Neuronal stem cell (in vitro differentiated cells): ENCODE measurements around the gene RASGEF1C.

Experiments
- DNase-seq: peaks from one replicate; pipeline ENCODE4 v3.0.0-alpha.2; 2013; ENCODE audit warnings: low spot score
- H2AFZ ChIP-seq: one replicate; pipeline ENCODE4 v1.6.1; 2013; ENCODE audit warnings: mild to moderate bottlenecking, low read length, inconsistent platforms
- H2AK5ac ChIP-seq: 2 replicates; pipeline ENCODE4 v1.6.1; 2013; ENCODE audit warnings: low read depth, mild to moderate bottlenecking, inconsistent platforms, low read length, moderate library complexity, mixed read lengths
- H2BK120ac ChIP-seq: 2 replicates; pipeline ENCODE4 v1.6.1; 2013; ENCODE audit warnings: low read depth, mild to moderate bottlenecking, inconsistent platforms, low read length, moderate library complexity, mixed read lengths
- H2BK12ac ChIP-seq: one replicate; pipeline ENCODE4 v1.6.1; 2013; ENCODE audit warnings: low read length, inconsistent platforms
- H2BK15ac ChIP-seq: 2 replicates; pipeline ENCODE4 v1.6.1; 2013; ENCODE audit warnings: mild to moderate bottlenecking, low read length, inconsistent platforms, mixed read lengths
- H2BK5ac ChIP-seq: one replicate; pipeline ENCODE4 v1.6.1; 2013; ENCODE audit warnings: inconsistent platforms, mild to moderate bottlenecking, low read length, moderate library complexity
- H3K14ac ChIP-seq: one replicate; pipeline ENCODE4 v1.6.1; 2013; ENCODE audit warnings: low read length, inconsistent platforms
- H3K18ac ChIP-seq: 2 replicates; pipeline ENCODE4 v1.6.1; 2013; ENCODE audit warnings: low read length, inconsistent platforms
- H3K23ac ChIP-seq: 2 replicates; pipeline ENCODE4 v1.6.1; 2013; ENCODE audit warnings: low read depth, mild to moderate bottlenecking, mixed read lengths, low read length, inconsistent platforms; ENCODE audit not compliant: poor library complexity
- H3K27ac ChIP-seq: replicated peaks from 3 replicates; pipeline ENCODE4 v1.5.1; 2013; ENCODE audit warnings: low read length, inconsistent platforms
- H3K27me3 ChIP-seq, 3 experiments: 2 replicates each; pipeline ENCODE4 v1.6.1; 2013; ENCODE audit warnings: low read length in 3 of 3, mild to moderate bottlenecking in 2 of 3, inconsistent platforms in 1 of 3, low read depth in 1 of 3, mixed read lengths in 1 of 3, moderate library complexity in 1 of 3; ENCODE audit not compliant: control insufficient read depth in 3 of 3, insufficient read depth in 3 of 3
- H3K36me3 ChIP-seq, 2 donors: replicated peaks in 1 of 2; 2 replicates each; pipeline ENCODE4 v1.6.1; 2013; ENCODE audit warnings: low read length in 2 of 2; ENCODE audit not compliant: control insufficient read depth in 2 of 2, insufficient read depth in 2 of 2
- H3K4ac ChIP-seq: 2 replicates; pipeline ENCODE4 v1.6.1; 2013; ENCODE audit warnings: inconsistent platforms, mild to moderate bottlenecking, low read length, moderate library complexity
- H3K4me1 ChIP-seq, 2 donors: 1 replicate in 1 of 2; 2 replicates in 1 of 2; pipeline ENCODE4 v1.6.1; 2013; ENCODE audit warnings: low read length in 2 of 2, low read depth in 1 of 2; ENCODE audit not compliant: control insufficient read depth in 2 of 2, insufficient read depth in 1 of 2
- H3K4me2 ChIP-seq: one replicate; pipeline ENCODE4 v1.6.1; 2013; ENCODE audit warnings: mild to moderate bottlenecking, low read length, inconsistent platforms; ENCODE audit not compliant: insufficient read depth, poor library complexity, severe bottlenecking
- H3K4me3 ChIP-seq, 2 donors: 2 replicates each; pipeline ENCODE4 v1.5.1; 2013; ENCODE audit warnings: low read length in 2 of 2, mild to moderate bottlenecking in 2 of 2, inconsistent platforms in 1 of 2, moderate library complexity in 1 of 2
- H3K79me1 ChIP-seq: one replicate; pipeline ENCODE4 v1.6.1; 2013; ENCODE audit warnings: low read depth, mild to moderate bottlenecking, inconsistent platforms, low read length, moderate library complexity
- H3K9ac ChIP-seq: one replicate; pipeline ENCODE4 v1.6.1; 2013; ENCODE audit warnings: mild to moderate bottlenecking, low read depth, low read length, inconsistent platforms; ENCODE audit not compliant: poor library complexity
- H3K9me3 ChIP-seq, 2 donors: replicated peaks in 1 of 2; 2 replicates each; pipeline versions ENCODE3 to v1.6.1; 2013; ENCODE audit warnings: low read length in 2 of 2, mild to moderate bottlenecking in 2 of 2, inconsistent platforms in 1 of 2, low read depth in 1 of 2, mixed read lengths in 1 of 2, moderate library complexity in 1 of 2; ENCODE audit not compliant: control insufficient read depth in 2 of 2, insufficient read depth in 1 of 2
- H4K8ac ChIP-seq: one replicate; pipeline ENCODE4 v1.6.1; 2013; ENCODE audit warnings: low read depth, mild to moderate bottlenecking, inconsistent platforms, low read length, moderate library complexity
- H4K91ac ChIP-seq: one replicate; pipeline ENCODE4 v1.6.1; 2013; ENCODE audit warnings: low read length, low read depth, mild to moderate bottlenecking, inconsistent platforms; ENCODE audit not compliant: poor library complexity
- WGBS, 2 donors: extraction: QIAGEN DNeasy Blood & Tissue Kit; methylation state at CpG; one replicate each; pipeline ENCODE4 v1.1.7; 2013; ENCODE audit warnings: missing lambda C conversion rate in 2 of 2, mixed read lengths in 1 of 2; ENCODE audit not compliant: insufficient read length in 2 of 2, insufficient replicate concordance in 1 of 2; ENCODE audit errors: extremely low coverage in 2 of 2; 5-methylcytosine and 5-hydroxymethylcytosine counted together

The RASGEF1C gene

GRCh38 chr5:180098991-180099732 lies 109.8 kb downstream of the RASGEF1C start:
- Histone ChIP-seq H3K27me3 (no peaks in the 10 kb centered on the region), H2AK5ac (peak overlapping the region; percentile 84), H3K4me2 (no peak overlapping the region), H3K9ac (no peak overlapping the region), H3K9me3 (peaks cover 0 to 3% of the 10 kb centered on the region in 2 donors), H4K91ac (no peak overlapping the region), H3K4ac (no peak overlapping the region), H2BK12ac (peak overlapping the region; percentile 73), H3K23ac (peak overlapping the region; percentile 93), H3K14ac (no peak overlapping the region), H3K79me1 (peaks cover 2% of the 10 kb centered on the region), H3K18ac (peak overlapping the region; percentile 57), H3K4me3 (peak overlapping the region in 1 of 2 donors; percentile 32), H2AFZ (no peak overlapping the region), H2BK5ac (peak overlapping the region; percentile 66), H3K36me3 (no peaks in the 10 kb centered on the region), H3K4me1 (no peaks in the 10 kb centered on the region), H2BK15ac (peak overlapping the region; percentile 78), H2BK120ac (peak overlapping the region; percentile 72), H4K8ac (peak overlapping the region; percentile 65), H3K27ac (no peak overlapping the region)
- WGBS, 2 donors = no CpG with 5 or more reads among the region's 18 CpGs
- no peak for DNase-seq

GRCh38 chr5:180098526-180098925 lies 110.5 kb downstream of the RASGEF1C start:
- H2BK5ac ChIP-seq = no peak overlapping the region
- no peak overlapping the region for H2BK12ac ChIP-seq
- H3K23ac ChIP-seq = no peak overlapping the region
- H3K79me1 ChIP-seq = peaks cover 2% of the 10 kb centered on the region
- no peaks in the 10 kb centered on the region for H3K27me3 ChIP-seq
- no peak overlapping the region for H3K4ac ChIP-seq
- no peaks in the 10 kb centered on the region for H3K4me1 ChIP-seq
- H4K91ac ChIP-seq = no peak overlapping the region
- no peak overlapping the region for H2BK15ac ChIP-seq
- peak overlapping the region; percentile 70 for H2AK5ac ChIP-seq
- H3K9ac ChIP-seq = no peak overlapping the region
- no peak for DNase-seq
- no peak overlapping the region for H3K27ac ChIP-seq
- no peak overlapping the region for H2BK120ac ChIP-seq
- no peak overlapping the region for H3K4me2 ChIP-seq
- H2AFZ ChIP-seq = no peak overlapping the region
- no peak overlapping the region for H4K8ac ChIP-seq
- no peak overlapping the region for H3K18ac ChIP-seq
- peaks cover 0 to 3% of the 10 kb centered on the region in 2 donors for H3K9me3 ChIP-seq
- no peaks in the 10 kb centered on the region for H3K36me3 ChIP-seq
- WGBS, 2 donors = no CpG with 5 or more reads among the region's 8 CpGs
- H3K14ac ChIP-seq = peak overlapping the region; percentile 31
- no peak overlapping the region for H3K4me3 ChIP-seq

GRCh38 chr5:180097926-180098325 lies 111.1 kb downstream of the RASGEF1C start:
- H3K27ac ChIP-seq = no peak overlapping the region
- peak overlapping the region; percentile 70 for H2AK5ac ChIP-seq
- DNase-seq = no peak
- H3K14ac ChIP-seq = peak overlapping the region; percentile 56
- no peak overlapping the region for H4K91ac ChIP-seq
- H3K4me1 ChIP-seq = no peaks in the 10 kb centered on the region
- peaks cover 2% of the 10 kb centered on the region for H3K79me1 ChIP-seq
- H2BK120ac ChIP-seq = no peak overlapping the region
- no CpG with 5 or more reads among the region's 5 CpGs for WGBS, 2 donors
- peak overlapping the region; percentile 53 for H3K4ac ChIP-seq
- H3K4me2 ChIP-seq = no peak overlapping the region
- no peaks in the 10 kb centered on the region for H3K27me3 ChIP-seq
- H3K4me3 ChIP-seq = no peak overlapping the region
- peak overlapping the region; percentile 53 for H2BK5ac ChIP-seq
- H4K8ac ChIP-seq = no peak overlapping the region
- H3K36me3 ChIP-seq = no peaks in the 10 kb centered on the region
- H2AFZ ChIP-seq = no peak overlapping the region
- peak overlapping the region; percentile 38 for H3K18ac ChIP-seq
- peak overlapping the region; percentile 43 for H3K23ac ChIP-seq
- no peak overlapping the region for H2BK12ac ChIP-seq
- peaks cover 0 to 3% of the 10 kb centered on the region in 2 donors for H3K9me3 ChIP-seq
- H2BK15ac ChIP-seq = no peak overlapping the region
- no peak overlapping the region for H3K9ac ChIP-seq

- Histone ChIP-seq H3K4me3 (no peak overlapping the region), H3K4ac (peak overlapping the region; percentile 53), H2BK5ac (peak overlapping the region; percentile 53), H2BK120ac (no peak overlapping the region), H2BK15ac (peak overlapping the region; percentile 5), H3K36me3 (no peaks in the 10 kb centered on the region), H2AK5ac (peak overlapping the region; percentile 66), H3K18ac (peak overlapping the region; percentile 38), H4K8ac (no peak overlapping the region), H3K23ac (no peak overlapping the region), H2AFZ (no peak overlapping the region), H3K9me3 (peaks cover 0 to 3% of the 10 kb centered on the region in 2 donors), H2BK12ac (no peak overlapping the region), H3K9ac (no peak overlapping the region), H3K4me2 (no peak overlapping the region), H3K14ac (peak overlapping the region; percentile 56), H3K4me1 (no peaks in the 10 kb centered on the region), H3K79me1 (peaks cover 2% of the 10 kb centered on the region), H3K27me3 (no peaks in the 10 kb centered on the region), H4K91ac (no peak overlapping the region), H3K27ac (no peak overlapping the region)
- DNase-seq = no peak
- WGBS, 2 donors = no CpG with 5 or more reads among the region's 11 CpGs
Observed at GRCh38 chr5:180097163-180097894, 111.7 kb downstream of the RASGEF1C start.
